ENCODE results near the gene ZNF606.
A peak's percentile ranks its signal among the peaks of the same experiment; 100 is the strongest.
"Not testable (repeated sequence)": the region's sequence is repeated elsewhere in the genome, so short reads cannot be mapped to it uniquely, and the experiment has no call there.

ZNF606 gene

DNA sequence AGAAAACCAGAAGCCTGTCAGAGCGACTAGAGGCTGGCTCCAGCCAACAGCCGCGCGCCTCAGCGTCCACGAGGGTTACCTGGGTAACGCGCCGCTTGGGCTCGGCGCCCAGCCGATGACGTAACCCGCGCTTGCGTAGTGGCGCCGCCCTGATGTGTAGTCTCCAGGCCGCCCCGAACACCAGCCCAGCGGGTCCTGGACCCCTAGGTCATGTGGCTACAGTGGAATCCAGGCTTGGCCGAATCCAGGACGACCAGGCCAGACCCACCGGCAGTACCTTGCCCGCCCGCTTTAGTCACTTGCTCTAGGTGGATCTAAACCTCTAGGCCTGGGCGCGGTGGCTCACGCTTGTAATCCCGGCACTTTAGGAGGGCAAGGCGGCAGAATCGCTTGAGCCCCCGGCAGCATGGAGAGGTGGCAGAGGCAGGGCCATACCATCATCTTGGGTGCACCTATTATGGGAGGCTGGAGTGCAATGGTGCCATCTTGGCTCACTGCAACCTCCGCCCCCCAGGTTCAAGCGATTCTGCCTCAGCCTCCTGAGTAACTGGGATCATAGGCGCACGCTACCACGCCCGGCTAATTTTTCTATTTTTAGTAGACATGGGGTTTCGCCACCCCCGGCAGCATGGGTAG lies 7.2 kb upstream of the ZNF606 start:
- DNase-seq = no peak

DNA sequence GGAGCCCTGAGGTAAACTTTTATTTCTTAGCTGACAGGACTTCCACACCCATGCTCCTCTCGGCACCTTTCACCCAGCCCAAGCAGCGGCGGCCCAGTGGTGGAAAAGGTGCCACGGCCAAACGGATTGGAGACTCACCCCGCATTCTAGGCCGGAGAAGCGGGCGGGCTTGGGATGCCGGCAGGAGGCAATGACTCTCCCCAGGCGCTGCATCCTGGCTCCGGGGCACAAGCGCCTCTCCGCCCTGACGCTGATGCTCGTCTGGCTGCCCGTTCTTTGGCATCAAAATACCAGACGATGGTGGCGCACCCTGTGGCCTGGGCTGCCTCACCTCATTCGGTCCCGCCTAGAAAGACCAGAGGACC lies 6.7 kb upstream of the ZNF606 start:
- DNase-seq = no peak

DNA sequence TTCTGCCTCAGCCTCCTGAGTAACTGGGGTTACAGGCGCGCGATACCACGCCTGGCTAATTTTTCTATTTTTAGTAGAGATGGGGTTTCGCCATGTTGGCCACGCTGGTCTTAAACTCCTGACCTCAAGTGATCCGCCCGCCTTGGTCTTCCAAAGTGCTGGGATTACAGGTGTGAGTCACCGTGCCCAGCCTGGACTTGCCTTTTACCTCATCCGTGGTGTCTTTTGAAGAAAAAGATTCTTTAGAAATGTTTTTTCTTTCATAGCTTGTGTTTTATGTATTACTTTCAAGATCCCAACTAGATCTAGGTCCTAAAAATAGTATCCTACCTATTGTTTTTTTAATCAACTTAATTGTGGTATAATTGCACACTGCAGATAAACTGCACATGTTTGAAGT lies 6.3 kb upstream of the ZNF606 start:
- not testable (repeated sequence) for DNase-seq

DNA sequence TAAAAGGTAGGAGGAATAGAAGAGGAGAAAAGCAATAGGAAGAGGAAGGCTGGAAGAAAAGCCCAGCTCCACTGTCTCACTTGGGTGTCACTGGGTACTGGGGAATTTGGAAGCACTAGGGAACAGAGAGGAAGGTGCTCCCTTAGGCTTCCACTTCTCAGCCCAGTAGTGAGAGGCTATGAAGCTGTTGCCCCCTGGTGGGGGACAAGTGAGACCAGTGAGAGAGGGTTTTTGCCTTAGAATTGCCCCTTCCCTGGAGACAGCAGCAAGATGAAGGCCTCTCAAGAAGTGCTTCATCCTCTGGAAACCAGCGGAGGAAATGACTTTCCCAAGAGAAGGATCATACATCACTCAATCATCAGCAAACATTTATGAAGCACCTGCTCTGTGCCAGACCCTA lies 4.7 kb upstream of the ZNF606 start:
- DNase-seq = no peak

DNA sequence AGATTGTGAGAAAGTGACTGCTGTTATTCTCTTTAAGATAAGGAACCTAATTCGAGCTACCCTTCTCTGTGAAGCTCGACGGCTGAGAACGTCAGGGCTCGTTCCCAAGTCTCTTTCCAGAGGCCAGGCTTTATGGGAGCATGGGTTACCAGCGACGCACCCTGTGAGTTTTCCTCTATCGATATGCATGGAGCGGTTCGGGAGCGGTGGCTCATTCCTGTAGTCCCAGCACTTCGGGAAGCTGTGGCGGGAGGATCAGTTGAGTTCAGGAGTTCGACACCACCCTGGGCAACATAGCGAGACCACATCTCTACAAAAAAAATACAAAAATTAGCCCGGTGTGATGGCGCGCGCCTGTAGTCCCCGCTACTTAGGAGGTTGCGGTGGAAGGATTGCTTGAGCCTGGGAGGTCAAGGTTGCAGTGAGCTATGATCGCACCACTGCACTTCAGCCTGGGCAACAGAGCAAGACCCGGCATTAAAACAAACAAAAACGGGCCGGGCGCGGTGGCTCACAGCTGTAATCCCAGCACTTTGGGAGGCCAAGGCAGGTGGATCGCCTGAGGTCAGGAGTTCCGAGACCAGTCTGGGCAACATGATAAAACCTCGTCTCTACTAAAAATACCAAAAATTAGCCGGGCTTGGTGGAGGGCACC lies 681 bp upstream of the ZNF606 start:
- DNase-seq = no peak

DNA sequence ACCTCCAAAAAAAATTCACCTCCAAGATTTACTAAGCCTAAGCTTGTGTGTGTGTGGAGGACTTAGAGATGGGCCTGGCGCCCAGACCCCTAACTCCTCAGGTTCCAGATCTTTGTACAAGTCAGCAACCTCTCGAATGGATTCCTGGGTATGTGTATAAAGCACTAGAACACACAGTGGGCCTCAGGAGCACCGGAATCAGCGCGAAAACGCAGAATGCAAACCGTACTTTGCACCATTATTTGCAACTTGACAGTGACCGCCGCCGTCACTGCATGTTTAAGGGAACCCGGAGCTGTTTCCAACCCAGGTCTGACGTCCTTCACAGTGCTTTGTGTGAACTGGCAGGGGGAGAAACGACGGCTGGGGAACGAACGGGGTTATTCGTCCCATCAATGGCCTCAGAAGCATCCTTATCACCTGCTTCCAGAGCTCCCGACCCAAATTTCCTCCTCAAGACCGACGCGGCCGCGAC lies 688 bp downstream of the ZNF606 start:
- DNase-seq = no peak

DNA sequence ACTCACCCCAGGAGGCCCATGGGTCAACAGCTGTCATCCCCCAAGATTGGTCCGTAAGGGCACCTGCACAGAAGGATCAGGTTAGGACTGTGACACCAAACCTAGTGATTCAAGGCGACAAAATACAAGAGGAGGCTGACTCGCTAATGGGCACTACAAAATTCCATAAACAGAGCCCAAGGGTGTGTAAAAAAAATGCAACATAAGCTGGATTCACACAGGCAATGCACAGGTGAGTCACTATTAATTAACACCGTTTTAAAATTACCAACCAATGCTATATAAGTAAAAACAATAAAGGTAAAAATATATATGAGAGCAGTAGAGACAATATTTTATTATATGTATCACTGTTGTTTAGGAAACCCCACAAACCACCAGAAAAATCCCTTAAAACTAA lies 1.9 kb downstream of the ZNF606 start:
- no peak for DNase-seq

DNA sequence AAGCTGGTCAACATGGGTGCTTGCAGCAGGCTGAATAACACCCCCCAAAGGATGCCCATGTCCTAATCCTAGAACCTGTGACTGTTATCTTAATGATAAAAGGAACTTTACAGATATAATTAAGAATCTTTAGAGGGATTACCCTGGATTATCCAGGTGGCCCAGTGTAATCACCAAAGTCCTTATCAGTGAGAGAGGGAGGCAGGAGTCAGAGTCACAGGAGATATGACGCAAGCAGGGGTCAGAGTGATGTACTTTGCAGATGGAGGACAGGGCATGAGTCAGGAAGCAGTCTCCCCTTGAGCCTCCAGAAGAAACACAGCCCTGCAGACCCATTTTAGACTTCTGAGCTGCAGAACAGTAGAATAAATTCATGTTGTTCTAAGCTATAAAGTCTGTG lies 9.8 kb downstream of the ZNF606 start:
- no peak for DNase-seq

DNA sequence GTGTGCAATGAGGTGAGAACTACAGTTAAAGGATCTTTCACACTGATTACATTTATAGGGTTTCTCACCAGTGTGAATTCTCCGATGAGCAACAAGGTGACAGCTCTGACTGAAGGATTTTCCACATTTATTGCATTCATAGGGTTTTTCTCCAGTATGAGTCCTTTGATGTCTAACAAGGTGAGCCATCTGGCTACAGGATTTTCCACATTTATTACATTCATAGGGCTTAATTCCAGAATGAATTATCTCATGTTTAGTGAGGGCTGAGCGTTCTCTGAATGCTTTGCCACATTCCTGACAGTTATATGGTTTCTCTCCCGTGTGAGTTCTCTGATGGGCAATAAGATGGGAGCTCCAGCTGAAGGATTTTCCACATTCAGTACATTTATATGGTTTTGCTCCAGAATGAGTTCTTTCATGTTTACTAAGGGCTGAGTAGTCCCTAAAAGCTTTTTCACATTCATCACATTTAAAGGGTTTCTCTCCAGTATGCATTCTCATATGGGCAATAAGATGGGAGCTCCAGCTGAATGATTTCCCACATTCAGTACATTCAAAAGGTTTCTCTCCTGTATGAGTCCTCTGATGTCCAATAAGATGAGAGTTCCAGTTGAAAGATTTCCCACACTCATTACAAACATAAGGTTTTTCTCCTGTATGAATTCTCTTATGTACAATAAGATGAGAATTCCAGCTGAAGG lies 23.9 kb downstream of the ZNF606 start:
- DNase-seq = no peak

DNA sequence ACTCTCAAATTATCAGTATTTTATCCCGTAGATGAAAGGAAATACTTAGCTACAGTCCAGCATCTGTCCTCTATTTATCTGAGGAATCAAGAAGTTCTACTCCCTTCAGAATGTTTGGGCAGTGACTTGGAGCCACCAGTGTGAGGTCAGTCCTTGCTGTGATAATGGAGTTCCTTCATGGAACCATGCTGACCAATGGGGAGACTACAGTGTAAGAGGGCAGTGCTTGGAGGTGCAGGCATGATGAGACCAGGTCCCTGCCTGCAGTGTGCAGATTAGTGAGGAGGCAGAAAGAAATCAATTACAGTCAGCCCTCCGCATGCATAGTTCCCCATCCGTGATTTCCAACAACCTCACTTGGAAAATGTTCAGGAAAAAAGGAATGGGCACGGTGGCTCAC lies 28.2 kb downstream of the ZNF606 start, which contains the start of gene C19orf18:
C19orf18 (minus strand) TSS at position 101 of the 400 bp plus-strand sequence. CDS start 102 bp downstream, outside the sequence.
- DNase-seq = no peak

DNA sequence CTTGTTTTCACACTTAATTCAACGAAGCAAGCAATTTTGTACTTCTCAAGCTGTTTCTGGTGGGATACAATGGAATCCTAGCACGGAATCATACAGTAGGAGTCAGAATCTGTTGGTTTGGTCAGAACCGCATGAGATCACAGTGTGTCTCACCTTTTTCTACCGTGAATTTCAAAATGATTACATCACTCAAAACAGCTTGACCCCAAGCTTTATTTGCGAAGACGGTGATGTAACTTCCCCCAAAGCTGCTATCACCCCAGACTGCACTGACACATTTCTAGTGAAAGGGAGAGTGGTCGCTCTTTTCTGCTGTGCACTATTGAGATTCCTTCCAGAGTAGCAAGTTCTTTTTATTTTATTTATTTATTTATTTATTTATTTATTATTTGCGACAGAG lies 37.9 kb downstream of the ZNF606 start:
- DNase-seq = no peak

DNA sequence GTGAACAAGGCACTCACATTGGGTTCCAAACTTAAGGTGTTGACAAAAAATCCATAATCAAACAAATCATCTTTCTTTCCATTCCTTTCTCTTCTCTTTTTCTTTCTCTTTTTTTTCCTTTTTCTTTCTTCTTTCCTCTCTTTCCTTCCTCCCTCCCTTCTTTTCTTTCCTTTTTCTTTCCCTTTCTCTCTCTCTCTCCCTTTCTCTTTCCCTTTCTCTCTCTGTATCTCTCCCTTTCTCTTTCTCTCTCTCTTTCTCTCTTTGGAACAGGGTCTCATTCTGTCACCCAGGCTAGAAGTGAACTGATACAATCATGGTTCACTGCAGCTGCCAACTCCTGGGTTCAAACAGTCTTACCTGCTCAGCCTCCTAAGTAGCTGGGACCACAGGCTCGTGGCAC lies 40.8 kb downstream of the ZNF606 start:
- no peak for DNase-seq

DNA sequence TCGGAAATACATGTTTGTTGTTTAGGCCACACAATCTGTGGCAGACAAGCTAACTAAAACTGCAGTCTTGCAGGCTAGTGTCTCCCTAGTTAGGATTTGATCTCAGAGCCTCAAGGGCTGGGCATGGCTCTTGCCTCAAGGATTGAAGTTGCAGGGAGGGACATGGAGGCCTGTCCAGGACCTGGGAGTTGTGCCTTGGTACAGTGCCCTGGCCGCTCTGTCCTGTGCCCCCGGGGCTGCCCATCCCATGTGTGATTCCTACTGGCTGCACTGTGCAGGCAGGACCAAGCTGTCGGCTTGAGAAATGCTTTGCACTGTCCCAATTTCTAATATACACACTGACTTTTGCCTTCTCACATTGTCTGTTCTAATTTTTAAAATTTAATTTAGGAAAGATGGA lies 47.6 kb downstream of the ZNF606 start:
- no peak for DNase-seq

DNA sequence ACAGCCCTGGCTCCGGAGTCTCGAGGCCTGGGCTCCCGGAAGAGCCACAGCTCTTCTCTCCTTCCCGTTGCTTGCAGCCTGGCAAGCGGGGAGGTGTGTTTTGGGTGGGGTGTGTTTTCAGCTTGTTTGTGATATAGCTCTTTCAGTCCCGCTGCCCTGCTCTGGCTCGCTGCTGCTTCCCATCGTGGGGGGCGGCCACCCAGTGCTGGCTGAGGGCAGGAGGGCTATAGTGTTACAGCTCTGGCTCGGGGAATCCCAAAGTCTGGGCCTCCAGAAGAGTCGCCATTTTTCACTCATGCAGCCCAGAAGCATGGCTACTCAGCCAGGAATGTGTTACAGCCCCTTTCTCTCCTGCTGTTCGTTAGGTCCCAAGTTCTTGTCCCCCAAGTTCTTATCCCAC lies 52.9 kb downstream of the ZNF606 start:
- DNase-seq = no peak

DNA sequence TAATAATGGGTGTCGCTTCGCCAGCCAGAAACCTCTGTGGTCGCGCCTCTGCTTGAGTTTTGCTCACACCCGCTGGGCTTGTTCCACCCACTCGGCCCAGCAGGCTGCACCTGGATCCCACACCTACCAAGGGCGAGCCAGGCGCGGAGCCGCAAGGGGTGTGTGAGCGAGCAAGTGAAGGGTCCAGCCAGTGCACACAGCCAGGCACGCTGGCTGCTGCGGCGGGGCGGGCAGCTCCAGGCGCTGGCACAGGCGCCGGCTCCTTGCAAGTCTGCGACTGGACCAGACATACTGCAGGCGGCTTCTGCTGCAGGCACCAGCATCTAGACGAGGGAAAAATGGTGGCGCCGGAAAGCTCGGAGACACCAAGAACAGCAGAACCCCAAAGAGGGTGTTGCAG lies 53.3 kb downstream of the ZNF606 start:
- DNase-seq = no peak

DNA sequence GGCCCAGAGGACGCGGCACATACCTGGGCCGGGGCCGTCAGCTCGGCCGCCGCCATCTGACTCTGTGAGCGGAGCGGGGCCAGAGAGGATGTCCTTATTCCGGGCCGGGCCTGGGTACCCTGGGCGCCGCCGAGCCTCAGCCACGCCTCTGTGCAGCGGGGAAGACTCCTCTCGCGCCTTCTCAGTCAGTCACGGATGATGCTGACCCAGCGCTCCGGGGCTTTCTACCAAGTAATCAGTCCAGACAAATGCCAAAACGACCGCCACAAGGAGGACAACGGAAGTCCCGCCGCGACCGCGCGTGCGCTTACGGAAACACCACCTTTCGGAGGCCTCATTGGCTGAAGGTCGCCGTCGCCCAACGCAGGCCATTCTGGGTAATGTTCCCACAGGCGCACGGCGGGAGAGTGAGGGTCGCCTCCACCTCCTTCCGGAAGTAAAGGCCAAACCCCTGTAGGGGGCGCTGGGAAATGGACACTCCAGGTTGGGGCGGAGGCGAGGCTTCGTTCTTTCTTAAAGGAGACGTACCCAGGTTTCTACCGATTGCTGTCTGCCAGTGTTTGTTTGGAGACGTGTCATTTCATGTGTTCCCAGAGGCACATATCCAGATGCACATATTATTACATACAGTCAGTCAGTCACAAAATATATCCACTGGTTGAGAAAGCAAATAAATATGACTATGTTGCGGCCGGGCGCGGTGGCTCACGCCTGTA lies 55.0 kb downstream of the ZNF606 start, which contains the start of gene ZNF256:
ZNF256 (minus strand) TSS at position 288 of the 716 bp plus-strand sequence; CDS start at position 56, 232 bp downstream.
- DNase-seq = peak; percentile 89

DNA sequence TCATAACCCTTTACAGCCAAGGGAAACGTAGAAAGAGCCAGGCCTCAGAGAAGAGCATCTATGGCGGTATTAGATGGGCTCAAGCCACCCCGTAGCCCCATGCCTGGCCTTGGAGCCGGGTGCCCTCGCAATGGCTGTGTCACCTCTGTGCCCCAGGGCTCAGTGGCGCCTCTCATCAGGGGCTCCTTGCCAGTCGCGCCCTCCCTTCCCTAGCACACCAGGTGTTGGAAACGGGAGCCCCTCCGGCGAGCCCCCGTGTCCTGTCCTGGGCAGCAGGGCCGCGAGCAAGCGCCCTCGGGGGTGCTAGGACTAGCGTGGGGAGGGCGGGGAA lies 55.6 kb downstream of the ZNF606 start:
- no peak for DNase-seq

DNA sequence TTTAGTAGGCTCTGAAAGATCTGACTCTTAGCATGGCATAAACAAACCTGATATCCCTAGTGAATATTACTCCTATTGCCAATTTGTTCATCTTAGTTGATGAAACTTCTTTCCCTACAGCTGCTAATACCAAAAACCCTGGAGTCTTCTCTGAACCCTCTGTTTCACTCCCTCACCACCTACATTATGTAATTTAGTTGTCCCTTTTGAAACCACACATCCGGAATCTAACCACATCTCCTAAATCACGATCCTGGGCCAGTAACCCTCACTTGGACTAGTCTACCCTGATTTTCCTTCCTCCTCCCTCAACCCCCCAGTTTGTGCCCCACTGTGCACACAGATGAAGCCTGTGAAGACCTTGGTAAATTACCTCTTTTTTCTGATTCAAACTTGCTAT lies 56.3 kb downstream of the ZNF606 start:
- DNase-seq = no peak

DNA sequence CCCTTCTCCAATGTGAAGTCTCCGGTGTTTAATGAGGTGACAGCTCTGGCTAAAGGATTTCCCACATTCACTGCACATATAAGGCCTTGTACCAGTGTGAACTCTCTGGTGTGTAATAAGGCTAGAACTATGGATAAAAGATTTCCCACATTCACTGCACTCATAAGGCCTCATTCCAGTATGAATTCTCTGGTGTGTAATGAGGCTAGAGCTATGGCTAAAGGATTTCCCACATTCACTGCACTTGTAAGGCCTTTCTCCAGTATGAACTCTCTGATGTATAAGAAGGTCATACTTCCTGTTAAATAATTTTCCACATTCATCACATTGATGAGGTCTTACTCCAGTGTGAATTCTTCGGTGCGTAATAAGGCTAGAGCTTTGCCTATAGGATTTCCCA lies 61.0 kb downstream of the ZNF606 start:
- DNase-seq = no peak

DNA sequence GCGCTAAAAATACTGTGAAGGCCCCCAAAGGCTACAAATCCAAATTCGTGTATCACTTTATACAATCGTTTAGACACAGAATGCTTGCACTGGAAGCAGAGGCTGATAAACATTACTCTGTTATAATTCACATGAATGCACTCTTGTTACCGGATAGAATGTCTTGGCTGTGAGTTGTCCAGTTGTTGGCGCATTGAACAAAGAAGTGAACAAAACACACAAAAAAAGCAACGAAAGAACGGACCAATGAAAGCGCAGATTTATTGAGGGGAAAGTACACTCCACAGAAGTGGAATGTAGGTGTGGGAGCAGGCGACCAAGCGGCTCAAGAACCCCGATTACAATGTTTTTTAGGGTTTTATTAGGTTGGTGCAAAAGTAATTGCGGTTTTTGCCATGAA lies 66.9 kb downstream of the ZNF606 start:
- no peak for DNase-seq

DNA sequence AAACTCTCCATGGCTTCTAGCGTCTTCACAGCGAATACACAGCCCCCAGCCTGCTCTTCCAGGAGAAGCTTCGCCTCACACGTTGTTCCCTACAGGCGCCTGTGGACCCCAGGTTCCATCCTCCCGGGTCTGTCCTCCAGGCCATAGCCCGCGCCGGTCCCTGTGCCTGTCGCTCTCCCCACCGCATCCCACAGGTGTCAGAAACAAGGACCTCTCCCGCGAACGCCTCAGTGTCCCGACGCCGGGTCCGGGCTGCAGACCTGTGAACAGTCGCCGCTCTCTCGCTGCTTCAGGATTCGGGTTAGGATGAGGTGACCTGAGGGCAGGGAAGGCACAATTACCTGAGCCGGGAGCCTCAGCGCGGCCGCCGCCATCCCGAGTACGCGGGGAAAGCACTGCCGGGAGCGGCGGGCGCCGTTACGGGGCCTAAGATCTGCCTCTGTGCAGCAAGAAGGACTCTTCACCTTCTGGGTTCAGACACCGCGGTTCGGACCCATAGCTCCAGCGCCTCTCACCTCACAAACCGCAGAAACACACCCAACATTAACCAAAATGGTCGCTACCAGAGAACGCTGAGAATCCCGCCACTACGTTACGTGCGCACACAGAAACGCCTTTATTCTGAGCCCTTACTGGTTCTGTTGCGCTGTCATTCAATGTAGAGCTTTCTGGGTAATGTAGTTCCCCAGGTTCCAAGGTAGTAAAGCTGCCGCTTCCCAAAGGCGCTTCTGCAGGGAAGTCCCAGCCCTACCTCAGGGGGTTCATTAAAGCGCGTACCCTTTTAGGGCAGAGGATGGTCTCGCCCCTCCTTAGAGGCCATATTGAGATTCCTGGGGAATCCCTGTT lies 67.6 kb downstream of the ZNF606 start, which contains the start of gene ZNF418:
ZNF418 (minus strand) TSS at position 583 of the 846 bp plus-strand sequence. CDS start 1,580 bp downstream, outside the sequence.
- DNase-seq = peak; percentile 55

DNA sequence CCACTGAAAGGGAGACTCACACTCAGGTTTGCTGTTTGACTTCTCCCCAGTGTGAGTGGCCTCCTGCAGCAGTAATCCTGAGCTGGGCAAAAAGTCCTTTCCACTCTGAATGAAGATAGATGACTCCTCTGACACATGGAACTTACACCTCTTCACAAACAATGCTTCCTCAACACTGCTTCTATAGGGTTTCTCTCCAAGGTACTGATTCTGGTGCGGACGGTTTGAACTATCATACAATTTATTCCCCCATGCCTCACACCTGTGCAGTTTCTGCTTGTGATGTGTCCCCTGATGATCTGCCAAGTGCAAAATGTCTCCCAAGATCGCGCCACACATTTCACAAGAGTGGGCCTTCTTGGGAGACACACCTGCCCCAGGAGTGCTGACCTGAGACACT lies 75.0 kb downstream of the ZNF606 start:
- no peak for DNase-seq
